Astrocyte (in vitro differentiated cells and primary cell): ENCODE data around the gene SUPT3H. TPM values are rescaled to one million over a fixed set of nuclear protein-coding genes. Genes with fewer than 3 reads are reported as not detected.

Experiments
- DNase-seq: peaks from one replicate; pipeline ENCODE4 v3.0.0-alpha.2; 2010; ENCODE audit warnings: low read depth
- FAIRE-seq: peaks from 2 replicates; lab custom pipeline; 2011; peaks lifted over from hg19 to GRCh38; lab: Jason Lieb, UNC
- H2AFZ ChIP-seq: 2 replicates; pipeline ENCODE4 v1.6.0; 2012; ENCODE audit warnings: low read depth, low read length, inconsistent platforms
- H3K27ac ChIP-seq: 2 replicates; pipeline ENCODE4 v1.5.1; 2011; ENCODE audit warnings: low read depth, low read length, inconsistent platforms
- H3K27me3 ChIP-seq: 2 replicates; pipeline ENCODE4 v1.6.0; 2011; ENCODE audit warnings: low read length, inconsistent platforms; ENCODE audit not compliant: insufficient read depth
- H3K36me3 ChIP-seq: 2 replicates; pipeline ENCODE4 v1.5.1; 2011; ENCODE audit warnings: low read length, inconsistent platforms; ENCODE audit not compliant: insufficient read depth
- H3K4me1 ChIP-seq: 2 replicates; pipeline ENCODE4 v1.5.1; 2011; ENCODE audit warnings: low read length, inconsistent platforms; ENCODE audit not compliant: insufficient read depth
- H3K4me2 ChIP-seq: 2 replicates; pipeline ENCODE4 v1.6.0; 2012; ENCODE audit warnings: low read length, inconsistent platforms
- H3K4me3 ChIP-seq: 2 replicates; pipeline ENCODE4 v1.5.1; 2011; ENCODE audit warnings: low read depth, mild to moderate bottlenecking, low read length, inconsistent platforms; ENCODE audit not compliant: insufficient read depth
- H3K79me2 ChIP-seq: 2 replicates; pipeline ENCODE4 v1.6.0; 2012; ENCODE audit warnings: mild to moderate bottlenecking, low read length, inconsistent platforms; ENCODE audit not compliant: insufficient read depth
- H3K9ac ChIP-seq: 2 replicates; pipeline ENCODE4 v1.6.0; 2012; ENCODE audit warnings: mild to moderate bottlenecking, low read length, inconsistent platforms
- H3K9me3 ChIP-seq: 2 replicates; pipeline ENCODE4 v1.5.1; 2012; ENCODE audit warnings: low read depth, mild to moderate bottlenecking, low read length, inconsistent platforms; ENCODE audit not compliant: insufficient read depth
- H4K20me1 ChIP-seq: 2 replicates; pipeline ENCODE4 v1.6.0; 2012; ENCODE audit warnings: low read length, inconsistent platforms; ENCODE audit not compliant: insufficient read depth
- H3K27ac Mint-ChIP-seq: one replicate; pipeline ENCODE4 v1.8.0; 2021; ENCODE audit warnings: mild to moderate bottlenecking, mixed read lengths; ENCODE audit not compliant: unreplicated experiment
- H3K27me3 Mint-ChIP-seq: one replicate; pipeline ENCODE4 v1.8.0; 2021; ENCODE audit warnings: low read depth, mixed read lengths; ENCODE audit not compliant: unreplicated experiment
- H3K36me3 Mint-ChIP-seq: one replicate; pipeline ENCODE4 v1.8.0; 2021; ENCODE audit warnings: low read depth, mixed read lengths; ENCODE audit not compliant: unreplicated experiment
- H3K4me1 Mint-ChIP-seq: one replicate; pipeline ENCODE4 v1.8.0; 2021; ENCODE audit warnings: low read depth, mixed read lengths; ENCODE audit not compliant: unreplicated experiment
- H3K4me3 Mint-ChIP-seq: one replicate; pipeline ENCODE4 v1.8.0; 2021; ENCODE audit warnings: mild to moderate bottlenecking, moderate library complexity, mixed read lengths; ENCODE audit not compliant: unreplicated experiment
- H3K9me3 Mint-ChIP-seq: one replicate; pipeline ENCODE4 v1.8.0; 2021; ENCODE audit warnings: mild to moderate bottlenecking, mixed read lengths; ENCODE audit not compliant: unreplicated experiment
- EZH2 ChIP-seq: IDR thresholded peaks from 2 replicates; pipeline ENCODE4 v1.6.1; 2012; ENCODE audit warnings: mild to moderate bottlenecking, low read length, inconsistent platforms; ENCODE audit not compliant: insufficient read depth
- total RNA-seq: library from RNA; stranded (reverse); gene quantifications from 2 replicates; pipeline ENCODE4 v1.2.1, GENCODE V29; 2021
- TF ChIP-seq, protein P1 (sequence below): IDR thresholded peaks from 2 replicates; pipeline ENCODE4 v1.5.1; 2011; ENCODE audit warnings: low read depth, mild to moderate bottlenecking, inconsistent platforms, low read length, moderate library complexity; ENCODE audit not compliant: insufficient read depth

Gene SUPT3H
- total RNA-seq, 1 donor from 2014 or later: 12.4 TPM

DNA sequence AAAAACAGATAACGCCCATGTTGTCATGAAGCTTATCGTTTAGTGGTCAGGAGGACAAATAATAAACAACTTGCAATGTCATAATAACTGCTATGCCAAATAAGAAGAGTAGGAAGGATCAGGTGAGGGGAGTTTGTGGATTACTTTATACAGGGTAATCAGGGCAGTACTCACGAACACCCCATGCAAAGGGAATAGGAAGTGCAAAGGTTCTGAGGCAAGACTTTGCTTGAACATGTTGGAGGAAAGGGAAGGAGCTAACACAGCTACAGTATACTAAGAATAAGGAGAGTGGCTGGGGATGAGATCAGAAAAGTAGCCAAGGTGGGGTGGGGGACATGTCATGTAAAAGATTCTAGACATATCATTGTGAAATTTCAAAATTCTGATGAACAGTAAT, 341.6 kb downstream of the SUPT3H start:
- Histone ChIP-seq H3K4me1 (no peaks in the 10 kb centered on the region), H3K79me2 (no peaks in the 10 kb centered on the region), H3K9me3 (no peaks in the 10 kb centered on the region), H2AFZ (no peak overlapping the region), H3K9ac (no peak overlapping the region), H3K27ac (no peak overlapping the region), H3K4me2 (no peak overlapping the region), H3K27me3 (no peaks in the 10 kb centered on the region), H3K4me3 (no peak overlapping the region), H4K20me1 (no peaks in the 10 kb centered on the region), H3K36me3 (no peaks in the 10 kb centered on the region)
- FAIRE-seq: no peak
- TF ChIP-seq EZH2: no peak
- TF ChIP-seq, protein P1, sequence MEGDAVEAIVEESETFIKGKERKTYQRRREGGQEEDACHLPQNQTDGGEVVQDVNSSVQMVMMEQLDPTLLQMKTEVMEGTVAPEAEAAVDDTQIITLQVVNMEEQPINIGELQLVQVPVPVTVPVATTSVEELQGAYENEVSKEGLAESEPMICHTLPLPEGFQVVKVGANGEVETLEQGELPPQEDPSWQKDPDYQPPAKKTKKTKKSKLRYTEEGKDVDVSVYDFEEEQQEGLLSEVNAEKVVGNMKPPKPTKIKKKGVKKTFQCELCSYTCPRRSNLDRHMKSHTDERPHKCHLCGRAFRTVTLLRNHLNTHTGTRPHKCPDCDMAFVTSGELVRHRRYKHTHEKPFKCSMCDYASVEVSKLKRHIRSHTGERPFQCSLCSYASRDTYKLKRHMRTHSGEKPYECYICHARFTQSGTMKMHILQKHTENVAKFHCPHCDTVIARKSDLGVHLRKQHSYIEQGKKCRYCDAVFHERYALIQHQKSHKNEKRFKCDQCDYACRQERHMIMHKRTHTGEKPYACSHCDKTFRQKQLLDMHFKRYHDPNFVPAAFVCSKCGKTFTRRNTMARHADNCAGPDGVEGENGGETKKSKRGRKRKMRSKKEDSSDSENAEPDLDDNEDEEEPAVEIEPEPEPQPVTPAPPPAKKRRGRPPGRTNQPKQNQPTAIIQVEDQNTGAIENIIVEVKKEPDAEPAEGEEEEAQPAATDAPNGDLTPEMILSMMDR: no peak
- DNase-seq: no peak
- H3K9me3 Mint-ChIP-seq: no peaks in the 10 kb centered on the region
- no peak overlapping the region for H3K27ac Mint-ChIP-seq
- H3K4me1 Mint-ChIP-seq: no peaks in the 10 kb centered on the region
- no peak overlapping the region for H3K4me3 Mint-ChIP-seq
- H3K36me3 Mint-ChIP-seq: no peaks in the 10 kb centered on the region
- no peaks in the 10 kb centered on the region for H3K27me3 Mint-ChIP-seq

DNA sequence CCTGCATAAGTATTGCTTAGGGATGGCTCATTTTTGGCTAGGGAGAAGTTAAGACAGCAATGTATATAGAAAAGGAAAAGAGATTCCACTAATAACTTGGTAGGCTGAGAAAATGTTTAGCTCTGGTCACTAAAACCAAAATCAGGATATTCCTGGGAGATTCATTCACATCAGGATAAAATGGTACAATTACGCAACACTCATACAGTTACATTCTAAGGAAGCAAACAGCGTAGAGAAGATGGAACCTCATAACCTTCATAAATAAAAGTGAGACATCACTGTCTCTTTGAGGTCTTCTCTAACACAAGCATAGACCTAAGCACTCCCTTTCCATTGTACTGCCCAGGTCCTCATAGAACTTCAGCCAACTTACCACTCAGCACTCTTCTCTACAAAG, 345.3 kb downstream of the SUPT3H start:
- Mint-ChIP-seq H3K36me3 (peaks cover 2% of the 10 kb centered on the region), H3K27ac (no peak overlapping the region), H3K4me1 (no peaks in the 10 kb centered on the region), H3K9me3 (peaks cover under 1% of the 10 kb centered on the region), H3K27me3 (no peaks in the 10 kb centered on the region), H3K4me3 (no peak overlapping the region)
- Histone ChIP-seq H2AFZ (no peak overlapping the region), H3K4me2 (no peak overlapping the region), H3K27ac (no peak overlapping the region), H3K9ac (no peak overlapping the region), H3K4me1 (no peaks in the 10 kb centered on the region), H4K20me1 (no peaks in the 10 kb centered on the region), H3K27me3 (no peaks in the 10 kb centered on the region), H3K79me2 (no peaks in the 10 kb centered on the region), H3K36me3 (no peaks in the 10 kb centered on the region), H3K9me3 (no peaks in the 10 kb centered on the region), H3K4me3 (no peak overlapping the region)
- no peak for DNase-seq
- FAIRE-seq: no peak
- TF ChIP-seq, protein P1: no peak
- no peak for TF ChIP-seq EZH2

DNA sequence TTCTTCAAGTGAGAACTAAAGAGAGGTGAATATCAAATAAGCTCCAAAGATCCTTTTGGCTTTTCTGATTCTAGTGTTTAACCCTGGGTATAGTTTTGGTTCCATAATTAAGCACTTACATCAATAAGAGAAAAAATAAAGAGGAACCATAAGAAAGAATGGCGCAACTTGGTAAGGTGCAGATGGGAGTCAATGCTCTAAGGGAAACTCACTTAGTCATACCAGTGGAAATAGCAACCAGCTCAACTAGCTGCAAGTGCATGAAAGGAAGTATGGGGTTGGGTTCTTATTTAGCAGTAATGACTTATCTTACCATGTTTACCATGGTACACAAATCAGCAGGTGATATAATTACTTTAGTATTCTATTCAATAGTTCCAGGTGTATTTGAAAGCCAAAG, 346.1 kb downstream of the SUPT3H start:
- H3K36me3 ChIP-seq: no peaks in the 10 kb centered on the region
- no peaks in the 10 kb centered on the region for H3K4me1 Mint-ChIP-seq

More for the DNA sequence above, 346.1 kb downstream of the SUPT3H start:
- H3K27me3 ChIP-seq: no peaks in the 10 kb centered on the region
- no peak overlapping the region for H3K4me2 ChIP-seq
- Mint-ChIP-seq H3K36me3 (peaks cover 6% of the 10 kb centered on the region), H3K9me3 (peaks cover 3% of the 10 kb centered on the region), H3K27ac (no peak overlapping the region), H3K4me3 (no peak overlapping the region), H3K27me3 (no peaks in the 10 kb centered on the region)
- no peaks in the 10 kb centered on the region for H4K20me1 ChIP-seq
- no peaks in the 10 kb centered on the region for H3K4me1 ChIP-seq
- H3K79me2 ChIP-seq: no peaks in the 10 kb centered on the region
- FAIRE-seq (peak; percentile 17), DNase-seq (no peak)
- no peak for TF ChIP-seq EZH2
- no peak overlapping the region for H3K4me3 ChIP-seq
- H3K9ac ChIP-seq: no peak overlapping the region
- peaks cover 3% of the 10 kb centered on the region for H3K9me3 ChIP-seq
- no peak overlapping the region for H2AFZ ChIP-seq
- H3K27ac ChIP-seq: no peak overlapping the region
